HG03575 (cell line): ENCODE data around the gene PACRG.

Experiments used
- ATAC-seq: cut with Tn5 transposase; IDR thresholded peaks from one replicate; pipeline ENCODE4 v1.9.1; 2021; ENCODE audit not compliant: unreplicated experiment, insufficient number of reproducible peaks, low FRiP score; ENCODE audit errors: extremely low read depth

PACRG gene

DNA sequence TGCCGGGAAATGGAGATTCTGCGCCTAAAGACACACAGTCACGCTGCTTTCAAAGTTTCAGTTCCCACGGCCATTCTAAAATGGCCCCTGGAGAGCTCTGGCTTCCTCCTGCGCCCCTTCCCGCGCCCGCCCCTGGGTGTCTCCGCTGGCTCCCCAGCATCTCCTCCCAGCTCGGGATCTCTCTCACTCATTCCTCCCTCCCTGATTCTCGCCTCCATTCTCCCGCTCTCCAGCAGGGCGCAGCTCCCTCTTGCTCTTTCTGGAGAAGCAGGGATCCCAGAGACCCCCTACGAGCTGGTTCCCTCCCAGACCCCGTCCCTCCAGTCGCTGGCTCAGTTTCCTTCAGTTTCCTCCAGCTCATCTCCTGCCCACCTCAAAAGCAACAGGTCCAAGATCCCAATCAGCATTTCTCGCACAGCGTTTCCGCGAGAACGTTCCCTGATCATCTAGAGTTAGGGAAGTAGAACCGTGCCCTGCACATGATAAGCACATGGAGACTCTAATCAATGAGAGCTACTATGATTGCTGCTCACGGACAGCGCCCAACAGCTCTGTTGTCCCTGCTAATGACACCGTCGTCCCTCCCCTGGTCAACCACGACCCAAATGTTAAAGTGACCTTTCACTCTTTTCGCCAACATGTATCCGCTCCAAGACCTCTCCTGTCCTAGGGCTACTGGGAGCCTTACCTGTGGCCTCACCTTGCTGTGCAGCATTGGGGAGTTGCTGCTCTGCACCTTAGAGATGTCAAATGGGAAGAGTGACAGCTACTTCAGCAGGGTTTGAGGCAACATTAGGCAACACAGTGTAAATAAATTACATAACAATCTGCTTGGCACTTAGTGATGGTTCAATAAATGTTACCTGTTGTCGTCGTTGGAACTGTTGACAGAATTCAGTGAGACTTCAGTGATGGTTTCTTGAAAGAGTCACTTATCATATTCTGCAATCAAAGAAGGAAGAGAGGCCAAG is 468.2 kb downstream of the PACRG start:
- ATAC-seq, result no peak

DNA sequence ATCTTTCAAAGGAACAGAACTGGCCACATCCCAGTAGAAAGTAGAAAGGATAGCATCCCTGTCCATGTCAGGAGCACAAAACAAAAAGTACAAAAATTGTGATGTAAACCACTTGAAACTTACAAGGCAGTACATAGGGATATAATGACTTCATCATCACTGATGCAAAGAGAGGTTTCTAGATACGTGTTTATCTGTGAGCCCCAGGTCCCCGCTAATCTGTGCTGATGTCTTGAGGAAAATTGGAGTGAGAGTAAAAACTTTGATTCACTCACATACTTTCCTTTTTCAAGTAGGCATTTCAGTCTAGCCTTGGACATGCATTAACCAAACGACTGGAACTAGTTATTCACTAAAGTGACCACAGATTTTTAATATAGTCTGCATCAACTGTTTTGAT is 470.1 kb downstream of the PACRG start:
- ATAC-seq, result no peak

DNA sequence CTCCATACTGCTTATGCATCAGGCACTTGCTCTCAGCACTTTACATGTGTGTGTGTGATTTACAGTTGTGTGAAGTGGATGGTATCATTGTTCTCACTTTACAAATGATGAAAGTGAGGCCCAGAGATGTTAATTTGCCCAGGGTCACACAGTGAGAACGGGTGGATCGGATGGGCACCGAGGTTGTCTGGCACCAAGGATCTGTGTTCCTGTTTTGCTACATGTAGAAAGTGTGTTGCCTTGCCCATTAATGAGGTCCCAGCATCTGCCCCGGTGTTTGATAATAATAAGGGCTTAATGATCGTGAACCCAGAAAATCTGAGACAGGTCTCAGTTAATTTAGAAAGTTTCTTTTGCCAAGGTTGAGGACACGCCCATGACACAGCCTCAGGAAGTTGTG is 470.6 kb downstream of the PACRG start:
- ATAC-seq, result no peak

DNA sequence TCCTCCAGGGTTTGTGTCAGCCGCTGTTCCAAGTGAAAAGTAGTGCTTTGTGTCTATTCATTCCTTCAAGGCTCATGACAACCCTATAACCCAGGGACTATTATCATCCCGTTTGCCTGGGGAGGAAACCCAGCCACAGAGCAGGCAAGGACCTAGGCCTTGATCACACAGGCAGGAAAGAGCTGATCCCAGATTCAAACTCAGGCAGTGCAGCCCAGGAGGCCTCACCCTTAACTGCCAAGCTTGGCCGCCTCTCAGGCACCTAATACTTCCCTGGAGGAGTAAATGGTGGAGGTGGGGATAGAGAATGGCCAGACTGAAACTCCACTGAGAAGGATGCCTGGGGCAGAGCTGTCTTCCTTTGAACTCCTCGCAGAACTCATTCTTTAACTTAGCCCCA is 471.6 kb downstream of the PACRG start:
- no peak for ATAC-seq

DNA sequence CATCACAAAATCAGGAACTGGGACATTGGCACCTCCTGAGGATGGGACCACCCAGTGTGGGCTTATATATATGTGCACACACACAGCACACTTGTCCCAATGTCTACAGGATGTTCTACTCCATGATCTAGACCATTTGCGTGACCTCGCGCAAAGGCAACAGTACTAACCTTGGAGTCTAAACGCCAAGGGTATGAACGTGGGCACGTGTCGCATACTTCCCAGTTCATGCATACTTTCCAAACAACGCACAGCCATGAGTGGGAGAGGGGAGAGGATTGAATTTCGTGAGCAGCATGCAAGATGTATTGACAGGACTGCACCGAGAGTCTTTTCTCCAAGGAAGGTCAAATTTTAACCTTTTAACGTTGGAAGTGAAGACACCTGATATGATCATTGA is 472.5 kb downstream of the PACRG start:
- ATAC-seq, result no peak

DNA sequence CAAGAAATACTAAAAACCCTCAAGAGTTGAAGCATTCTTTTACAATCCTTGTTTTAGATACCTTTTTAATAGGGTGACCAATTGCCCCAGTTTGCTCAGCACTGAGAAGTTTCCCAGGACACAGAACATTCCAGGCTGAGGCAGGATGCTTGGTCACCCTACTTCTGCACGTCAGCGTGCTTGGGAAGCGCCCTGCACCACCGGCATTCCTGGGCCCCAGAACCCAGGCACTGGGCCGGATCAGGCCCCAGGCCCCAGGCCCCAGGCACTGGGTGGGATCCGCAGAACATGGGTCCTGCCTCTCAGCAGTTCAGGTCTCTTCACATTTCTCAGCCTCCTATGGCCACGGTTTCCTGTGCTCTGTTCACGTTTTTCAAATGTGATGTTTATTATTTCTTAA is 472.9 kb downstream of the PACRG start:
- no peak for ATAC-seq

DNA sequence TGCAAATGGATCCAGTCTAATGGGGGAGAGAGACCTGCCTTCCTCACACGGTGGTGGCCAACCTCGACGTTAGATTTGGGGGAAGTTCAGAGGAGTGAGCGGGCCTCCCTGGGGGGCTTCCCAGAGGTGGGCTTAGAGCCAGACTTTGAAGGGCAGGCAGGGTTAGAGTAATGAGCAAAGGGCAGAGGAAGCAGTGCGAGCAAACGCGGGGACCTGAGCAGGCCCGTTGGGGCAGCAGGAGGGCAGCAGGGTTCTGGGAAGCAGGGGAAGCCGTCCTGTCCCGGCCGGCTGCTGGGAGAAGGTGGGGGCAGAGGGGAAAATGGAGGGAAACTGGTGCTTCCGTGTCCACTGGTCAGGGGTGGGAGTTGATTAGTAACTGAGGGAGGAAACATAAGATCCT is 474.1 kb downstream of the PACRG start:
- no peak for ATAC-seq

DNA sequence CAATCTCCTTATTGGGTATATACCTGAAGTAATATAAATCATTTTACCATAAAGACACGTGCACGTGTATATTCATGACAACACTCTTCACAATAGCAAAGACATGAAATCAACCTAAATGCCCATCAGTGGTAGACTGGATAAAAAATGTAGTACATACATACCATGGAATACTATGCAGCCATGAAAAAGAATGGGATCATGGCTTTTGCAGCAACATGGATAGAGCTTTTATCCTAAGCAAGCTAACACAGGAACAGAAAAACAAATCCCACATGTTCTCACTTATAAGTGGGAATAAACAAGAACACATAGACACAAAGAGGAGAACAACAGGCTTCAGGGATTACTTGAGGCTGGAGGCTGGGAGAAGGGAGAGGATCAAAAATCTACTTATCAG is 478.4 kb downstream of the PACRG start:
- ATAC-seq, result no peak

DNA sequence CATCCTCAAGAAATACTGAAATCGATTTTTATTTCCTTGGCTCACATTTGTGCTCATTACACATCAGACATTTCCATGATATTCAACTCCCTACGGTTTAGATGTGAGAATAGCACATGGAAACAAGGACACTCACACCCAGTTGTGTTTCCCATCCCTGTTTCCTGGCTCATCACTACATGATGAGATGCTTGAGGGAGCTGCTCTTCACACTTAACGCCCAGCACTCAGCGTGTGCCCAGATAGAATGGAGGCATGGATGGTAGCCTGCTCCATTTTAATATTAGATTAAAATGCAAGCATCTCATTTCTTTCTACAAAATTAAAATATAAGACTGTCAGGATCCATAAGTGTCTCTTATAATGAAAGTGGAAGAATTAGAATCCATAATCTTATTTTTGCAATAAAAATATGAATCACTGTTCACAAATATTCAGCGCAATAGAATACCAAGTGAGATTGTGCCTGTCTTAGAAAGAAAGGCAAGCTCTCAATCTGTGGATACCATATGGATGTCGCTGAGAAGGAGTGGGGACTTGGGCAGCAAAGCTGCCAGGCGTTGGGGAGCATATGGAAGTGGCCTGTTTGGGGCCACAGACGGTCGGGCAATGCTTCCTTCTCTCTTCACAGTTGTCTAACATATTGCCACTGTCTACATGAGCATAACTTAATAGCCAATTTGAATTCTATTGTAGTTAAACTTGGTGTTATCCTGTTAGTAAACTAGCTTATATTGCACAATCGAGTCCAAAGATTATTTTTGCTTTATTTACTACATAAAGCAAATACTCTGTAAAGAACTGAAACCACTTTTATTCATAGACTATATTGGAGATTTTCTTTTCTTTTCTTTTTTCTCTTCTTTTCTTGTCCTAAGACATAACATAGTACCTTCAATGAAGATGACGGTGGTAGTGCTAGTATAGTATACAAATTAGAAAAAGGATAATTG is 479.9 kb downstream of the PACRG start:
- ATAC-seq, result no peak

DNA sequence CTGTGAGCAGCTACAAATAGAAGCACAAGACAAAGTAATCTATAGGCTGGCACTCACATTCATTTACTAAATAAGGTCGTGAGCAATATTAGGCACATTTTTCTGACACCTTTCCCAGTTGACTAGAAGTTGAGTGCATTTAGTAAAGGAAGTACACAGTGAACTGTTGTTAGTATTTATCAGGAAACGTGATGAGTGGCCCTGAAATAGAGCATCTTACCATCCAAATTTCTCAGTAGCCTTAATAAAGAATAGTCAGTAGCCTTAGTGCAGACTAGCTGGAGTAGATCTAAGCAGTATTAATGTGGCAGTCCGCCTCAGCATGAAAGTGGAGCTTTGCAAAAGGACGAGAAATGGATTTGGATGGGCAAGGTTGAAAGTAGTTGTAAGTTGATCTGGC is 481.2 kb downstream of the PACRG start:
- no peak for ATAC-seq

DNA sequence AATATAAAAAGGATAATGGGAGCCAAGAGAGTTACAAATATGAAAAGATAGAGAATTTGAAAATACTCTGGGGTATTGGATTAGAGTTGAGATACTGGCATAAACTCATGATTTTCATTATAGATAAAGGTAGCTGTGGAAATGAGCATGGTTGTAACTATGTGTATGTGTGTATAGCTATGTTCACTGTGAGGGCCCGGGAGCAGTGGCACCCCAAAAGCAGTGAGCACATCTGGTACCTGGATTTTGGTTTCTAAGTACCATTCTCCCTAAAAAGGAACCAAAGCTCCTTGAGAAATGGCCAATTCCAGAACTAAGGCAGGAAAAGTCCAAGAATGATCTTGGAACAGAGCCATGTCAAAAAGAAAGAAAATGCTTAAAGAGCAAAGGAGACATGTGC is 484.3 kb downstream of the PACRG start:
- no peak for ATAC-seq

DNA sequence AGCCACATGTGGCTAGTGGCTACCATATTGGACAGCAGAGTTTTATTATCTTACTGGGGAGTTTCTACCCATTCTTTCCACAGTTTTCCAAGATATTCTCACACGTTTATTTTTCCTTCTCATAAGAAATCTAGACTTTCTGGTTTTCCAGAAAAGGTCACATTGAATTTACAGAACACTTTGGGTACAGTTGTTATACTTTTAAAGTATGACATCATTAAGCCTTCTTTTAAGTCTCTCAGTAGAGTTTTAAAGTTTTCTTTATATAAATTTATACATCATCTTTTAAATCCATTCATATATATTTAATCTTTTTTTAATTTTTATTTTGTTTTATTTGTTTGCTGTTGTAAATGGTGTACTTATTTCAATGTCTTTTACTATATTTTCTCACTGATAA is 486.5 kb downstream of the PACRG start:
- no peak for ATAC-seq

DNA sequence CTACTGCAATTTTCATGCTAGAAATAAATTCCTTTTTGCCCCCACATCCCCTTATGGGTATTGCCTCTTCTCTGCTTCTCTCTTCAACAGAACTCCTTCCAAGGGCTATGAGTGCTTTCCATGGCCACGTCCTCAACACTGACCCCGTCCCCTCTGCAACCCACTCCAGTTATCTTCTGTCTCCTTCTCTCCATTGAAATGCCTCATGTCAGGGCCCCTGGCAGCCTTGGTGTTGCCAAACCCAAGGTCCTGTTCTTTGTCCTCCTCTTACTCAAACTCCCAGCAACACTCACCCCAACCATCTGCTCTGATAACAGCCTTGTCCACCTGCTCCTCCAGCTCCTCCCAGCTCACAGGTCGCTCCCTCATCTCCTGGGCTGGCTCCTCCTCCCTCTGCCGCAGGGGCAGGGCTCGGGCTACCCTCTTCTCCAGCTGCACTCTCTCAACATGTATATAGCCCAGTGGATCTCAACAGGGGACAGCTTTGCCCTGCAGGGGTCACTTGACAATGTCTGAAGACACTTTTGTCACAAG is 490.7 kb downstream of the PACRG start:
- no peak for ATAC-seq

DNA sequence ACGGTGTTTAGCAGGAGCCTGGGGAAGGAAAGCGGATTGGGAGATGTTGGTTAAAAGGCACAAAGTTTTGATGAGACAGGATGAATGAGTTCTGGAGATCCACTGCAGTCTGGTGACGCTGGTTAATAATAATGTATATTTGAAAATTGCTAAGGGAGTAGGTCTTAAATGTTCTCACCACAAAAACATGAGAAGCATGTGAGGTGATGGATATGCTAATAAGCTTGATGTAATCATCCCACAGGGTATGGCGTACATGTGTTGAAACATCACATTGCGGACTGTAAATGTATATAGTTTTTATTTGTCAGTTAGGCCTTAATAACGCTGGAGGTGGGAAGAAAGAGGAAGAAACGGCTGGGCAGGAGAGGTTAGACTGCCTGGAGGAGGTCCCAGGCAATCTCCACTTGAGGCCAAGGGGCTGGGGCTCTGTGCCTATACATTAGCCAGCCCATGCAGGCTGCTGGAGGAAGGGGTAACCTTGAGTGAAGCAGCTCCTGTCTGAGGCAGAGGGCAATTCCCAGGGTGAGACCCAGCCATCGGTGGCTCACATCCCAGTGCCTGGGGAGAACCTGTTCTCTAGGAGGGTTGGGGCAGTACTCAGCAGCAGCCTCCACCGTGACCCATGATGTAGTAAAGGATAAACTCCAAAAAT is 498.5 kb downstream of the PACRG start:
- no peak for ATAC-seq

DNA sequence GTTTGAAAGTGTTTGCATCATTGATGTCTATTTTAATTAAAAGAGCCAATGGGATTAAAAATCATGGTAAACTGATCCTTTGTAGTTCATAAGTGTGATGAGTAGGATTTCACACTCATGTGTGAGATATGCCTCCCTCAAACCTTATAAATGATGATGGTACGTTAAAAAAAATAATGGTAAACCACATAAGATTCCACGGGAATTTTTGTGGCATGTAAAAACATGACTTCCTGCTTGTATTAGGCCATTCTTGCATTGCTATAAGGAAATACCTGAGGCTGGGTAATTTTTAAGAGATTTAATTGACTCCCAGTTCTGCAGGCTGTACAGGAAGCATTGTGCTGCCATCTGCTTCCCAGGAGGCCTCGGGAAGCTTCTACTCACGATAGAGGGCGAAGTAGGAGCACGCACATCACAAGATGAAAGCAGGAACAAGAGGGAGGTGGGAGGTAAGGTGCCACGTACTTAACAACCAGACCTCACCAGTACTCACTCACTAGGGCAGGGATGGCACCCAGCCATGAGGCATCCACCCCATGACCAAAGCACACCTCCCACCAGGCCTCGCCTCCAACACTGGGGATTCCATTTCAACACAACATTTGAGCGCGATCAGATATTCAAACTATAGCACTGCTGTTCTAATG is 499.2 kb downstream of the PACRG start:
- ATAC-seq, result no peak

DNA sequence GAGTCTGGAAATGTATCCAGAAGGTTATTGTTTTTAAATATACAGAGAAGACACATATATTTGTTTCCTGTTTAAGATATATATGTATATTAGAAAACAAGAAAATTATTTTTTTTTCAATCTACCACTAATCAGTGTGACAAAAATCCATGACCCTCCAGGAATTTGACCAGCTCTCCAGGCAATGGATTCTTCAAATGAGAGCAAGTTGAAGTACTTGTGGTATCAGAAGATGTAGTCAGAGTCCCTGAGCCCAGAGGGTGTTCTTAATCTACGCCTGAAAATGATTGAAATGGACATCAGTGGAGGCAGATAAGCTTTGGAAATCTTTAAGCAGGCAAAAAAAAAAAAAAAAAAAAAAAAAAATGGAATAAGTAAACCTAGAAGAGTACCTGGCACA is 500.3 kb downstream of the PACRG start:
- no peak for ATAC-seq

DNA sequence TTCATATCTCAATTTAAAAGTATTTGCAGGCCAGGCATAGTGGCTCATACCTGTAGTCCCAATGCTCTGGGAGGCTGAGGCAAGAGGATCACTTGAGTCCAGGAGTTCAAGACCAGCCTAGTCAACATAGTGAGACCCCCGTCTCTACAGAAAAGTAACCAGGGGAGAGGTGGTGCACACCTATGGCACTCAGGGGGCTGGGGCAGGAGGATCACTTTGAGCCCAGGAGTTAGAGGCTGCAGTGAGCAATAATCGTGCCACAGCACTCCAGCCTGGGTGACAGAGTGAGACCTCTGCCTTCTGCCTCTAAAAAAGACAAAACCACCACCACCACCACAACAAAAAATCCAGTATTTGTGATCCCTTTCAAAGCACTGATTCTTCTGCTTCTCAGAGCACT is 501.3 kb downstream of the PACRG start:
- ATAC-seq, result no peak

DNA sequence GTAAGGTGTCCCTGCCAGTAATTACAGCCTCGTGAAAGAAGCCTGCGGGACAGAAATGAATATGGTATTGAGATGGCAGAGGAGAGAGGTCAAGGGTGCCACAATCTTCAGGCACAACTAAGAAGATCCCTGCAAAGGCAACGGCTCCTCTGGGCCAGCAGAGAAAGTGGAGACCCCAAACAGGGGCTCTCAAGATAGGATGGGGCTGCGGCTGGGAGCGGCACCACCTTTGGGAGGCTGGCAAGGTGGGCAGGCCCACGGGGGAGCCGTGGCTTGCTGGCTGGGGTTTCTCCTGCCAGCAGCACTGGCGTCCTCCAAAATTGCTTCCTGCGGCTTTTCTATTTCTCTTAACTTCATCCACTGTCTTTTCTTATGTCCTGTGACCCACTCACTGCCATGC is 503.1 kb downstream of the PACRG start:
- no peak for ATAC-seq
